GM12801 (cell line): ENCODE measurements around the gene CFB.

Experiments
- TF ChIP-seq, protein P1 (sequence below): IDR thresholded peaks from one replicate; pipeline ENCODE4 v1.5.1; 2011; ENCODE audit warnings: control low read depth; ENCODE audit not compliant: insufficient read length; ENCODE audit errors: extremely low read depth

CFB gene

DNA sequence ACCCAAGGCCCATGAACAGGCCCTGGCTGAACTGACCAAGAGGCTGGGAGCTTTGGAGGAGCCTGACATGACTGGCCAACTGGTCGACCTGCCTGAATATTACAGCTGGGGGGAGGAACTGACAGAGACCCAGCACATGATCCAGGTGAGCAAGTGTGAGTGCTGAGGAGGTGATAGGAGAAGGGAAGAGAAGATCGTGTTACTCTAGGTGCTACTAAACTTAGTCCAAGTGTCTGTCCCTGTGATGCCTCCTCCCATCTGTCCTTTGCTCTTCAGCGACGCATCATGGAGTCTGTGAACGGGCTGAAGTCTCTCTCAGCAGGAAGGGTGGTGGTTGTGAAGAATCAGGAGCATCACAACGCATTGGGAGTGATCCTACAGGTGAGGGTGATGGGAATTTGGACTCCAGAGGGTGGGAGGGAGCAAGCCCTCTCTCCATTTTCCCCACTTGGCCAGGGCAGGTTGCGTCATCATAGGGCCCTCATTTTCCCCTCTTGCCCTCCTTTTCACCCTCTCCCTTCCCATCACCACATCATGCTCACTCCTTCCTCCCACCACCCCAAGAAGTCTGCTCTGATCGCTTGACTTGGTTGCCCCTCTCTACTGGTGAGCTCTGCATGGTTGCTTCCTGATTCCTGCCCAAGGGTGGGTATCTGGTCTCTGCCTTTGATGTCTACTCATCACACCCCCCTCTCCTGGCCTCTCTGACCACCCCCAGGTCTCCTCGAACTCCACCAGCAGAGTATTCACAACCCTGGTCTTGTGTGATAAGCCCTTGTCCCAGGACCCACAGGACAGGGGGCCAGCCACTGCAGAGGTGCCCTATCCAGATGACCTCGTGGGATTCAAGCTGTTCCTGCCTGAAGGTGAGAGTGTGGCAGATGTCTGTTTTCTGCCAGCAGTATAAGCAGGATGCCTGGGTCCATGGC is 21.4 kb downstream of the CFB start:
- TF ChIP-seq, protein P1, sequence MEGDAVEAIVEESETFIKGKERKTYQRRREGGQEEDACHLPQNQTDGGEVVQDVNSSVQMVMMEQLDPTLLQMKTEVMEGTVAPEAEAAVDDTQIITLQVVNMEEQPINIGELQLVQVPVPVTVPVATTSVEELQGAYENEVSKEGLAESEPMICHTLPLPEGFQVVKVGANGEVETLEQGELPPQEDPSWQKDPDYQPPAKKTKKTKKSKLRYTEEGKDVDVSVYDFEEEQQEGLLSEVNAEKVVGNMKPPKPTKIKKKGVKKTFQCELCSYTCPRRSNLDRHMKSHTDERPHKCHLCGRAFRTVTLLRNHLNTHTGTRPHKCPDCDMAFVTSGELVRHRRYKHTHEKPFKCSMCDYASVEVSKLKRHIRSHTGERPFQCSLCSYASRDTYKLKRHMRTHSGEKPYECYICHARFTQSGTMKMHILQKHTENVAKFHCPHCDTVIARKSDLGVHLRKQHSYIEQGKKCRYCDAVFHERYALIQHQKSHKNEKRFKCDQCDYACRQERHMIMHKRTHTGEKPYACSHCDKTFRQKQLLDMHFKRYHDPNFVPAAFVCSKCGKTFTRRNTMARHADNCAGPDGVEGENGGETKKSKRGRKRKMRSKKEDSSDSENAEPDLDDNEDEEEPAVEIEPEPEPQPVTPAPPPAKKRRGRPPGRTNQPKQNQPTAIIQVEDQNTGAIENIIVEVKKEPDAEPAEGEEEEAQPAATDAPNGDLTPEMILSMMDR = no peak

- TF ChIP-seq, protein P1 = no peak
Measured at GRCh38 chr6:31967926-31968320, 22.0 kb downstream of the CFB start.

GRCh38 chr6:31968326-31968725 is 22.4 kb downstream of the CFB start:
- TF ChIP-seq, protein P1 = no peak

DNA sequence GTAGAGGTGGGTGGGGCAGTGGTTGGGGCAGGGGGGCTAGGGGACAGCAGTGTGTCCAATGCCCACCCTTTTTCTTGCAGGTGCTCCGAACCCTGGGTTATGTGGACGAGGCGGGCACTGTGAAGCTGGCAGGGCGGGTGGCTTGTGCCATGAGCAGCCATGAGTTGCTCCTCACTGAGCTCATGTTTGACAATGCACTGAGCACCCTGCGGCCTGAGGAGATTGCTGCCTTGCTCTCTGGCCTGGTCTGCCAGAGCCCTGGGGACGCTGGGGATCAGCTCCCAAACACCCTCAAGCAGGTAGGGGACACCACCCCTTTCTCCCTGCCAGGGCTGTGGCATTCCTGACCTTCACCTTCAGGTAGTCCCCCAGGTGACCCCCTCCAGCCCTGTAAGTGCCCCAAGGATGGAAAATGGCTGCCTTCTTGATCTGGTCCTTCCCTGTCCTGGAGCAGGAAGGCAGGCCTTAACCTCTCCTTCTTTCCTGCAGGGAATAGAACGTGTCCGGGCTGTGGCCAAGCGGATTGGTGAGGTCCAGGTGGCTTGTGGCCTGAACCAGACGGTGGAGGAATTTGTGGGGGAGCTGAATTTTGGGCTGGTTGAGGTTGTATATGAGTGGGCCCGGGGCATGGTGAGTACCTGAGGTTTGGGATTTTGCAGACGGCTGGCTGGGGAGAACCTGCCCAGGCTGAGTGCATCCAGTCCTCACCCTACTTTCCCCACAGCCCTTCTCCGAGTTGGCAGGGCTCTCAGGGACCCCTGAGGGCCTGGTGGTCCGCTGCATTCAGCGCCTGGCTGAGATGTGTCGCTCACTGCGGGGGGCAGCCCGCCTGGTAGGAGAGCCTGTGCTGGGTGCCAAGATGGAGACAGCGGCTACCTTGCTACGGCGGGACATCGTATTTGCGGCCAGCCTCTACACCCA is 23.2 kb downstream of the CFB start:
- TF ChIP-seq, protein P1 = no peak

- TF ChIP-seq, protein P1 = no peak
Measured at GRCh38 chr6:31969712-31970603, 24.1 kb downstream of the CFB start.

- TF ChIP-seq, protein P1 = no peak
Measured at GRCh38 chr6:31970604-31971271, 24.8 kb downstream of the CFB start.
